IMR-90 (cell line): Measurements from ENCODE around the gene INPP4A.

Experiments
- BHLHE40 ChIP-seq: fragments of 150-350 bp; IDR thresholded peaks from 2 replicates; pipeline ENCODE4 v1.6.1; 2016; ENCODE audit warnings: mild to moderate bottlenecking, low read depth, low read length
- CEBPB ChIP-seq: IDR thresholded peaks from 2 replicates; pipeline ENCODE4 v1.6.1; 2012; ENCODE audit warnings: low read depth, low read length, improper control_type of control experiment
- CHD1 ChIP-seq: IDR thresholded peaks from 2 replicates; pipeline ENCODE4 v1.6.1; 2012; ENCODE audit warnings: low read depth, low read length, improper control_type of control experiment
- CTCF ChIP-seq: conservative IDR thresholded peaks from 2 replicates; pipeline ENCODE4 v1.5.1; 2012; ENCODE audit warnings: mild to moderate bottlenecking, low read depth, low read length, improper control_type of control experiment
- ELK1 ChIP-seq: fragments of 150-350 bp; IDR thresholded peaks from 2 replicates; pipeline ENCODE4 v1.6.1; 2016; ENCODE audit warnings: low read depth, mild to moderate bottlenecking, low read length, moderate library complexity, borderline replicate concordance
- FOS ChIP-seq: fragments of 150-350 bp; IDR thresholded peaks from 2 replicates; pipeline ENCODE4 v1.6.1; 2016; ENCODE audit warnings: low read depth, low read length
- MAZ ChIP-seq: IDR thresholded peaks from 2 replicates; pipeline ENCODE4 v1.6.1; 2012; ENCODE audit warnings: low read depth, mild to moderate bottlenecking, low read length, improper control_type of control experiment, moderate library complexity, borderline replicate concordance
- MXI1 ChIP-seq: IDR thresholded peaks from 2 replicates; pipeline ENCODE4 v1.6.1; 2012; ENCODE audit warnings: low read depth, mild to moderate bottlenecking, low read length, moderate library complexity, borderline replicate concordance
- POLR2A ChIP-seq: IDR thresholded peaks from 2 replicates; pipeline ENCODE4 v1.6.1; 2012; ENCODE audit warnings: mild to moderate bottlenecking, low read depth, low read length
- RAD21 ChIP-seq: IDR thresholded peaks from 2 replicates; pipeline ENCODE4 v1.6.1; 2012; ENCODE audit warnings: low read length, improper control_type of control experiment
- RCOR1 ChIP-seq: IDR thresholded peaks from 2 replicates; pipeline ENCODE4 v1.6.1; 2012; ENCODE audit warnings: mild to moderate bottlenecking, low read length, improper control_type of control experiment; ENCODE audit not compliant: insufficient replicate concordance
- RFX5 ChIP-seq: IDR thresholded peaks from 2 replicates; pipeline ENCODE4 v1.8.0; 2012; ENCODE audit warnings: low read depth, mild to moderate bottlenecking, low read length, moderate library complexity
- SMC3 ChIP-seq: fragments of 150-350 bp; IDR thresholded peaks from 2 replicates; pipeline ENCODE4 v1.6.1; 2016; ENCODE audit warnings: low read depth, mild to moderate bottlenecking, antibody characterized with exemption, low read length, moderate library complexity
- USF2 ChIP-seq: fragments of 150-350 bp; IDR thresholded peaks from 2 replicates; pipeline ENCODE4 v1.6.1; 2017; ENCODE audit warnings: mild to moderate bottlenecking, antibody characterized with exemption, low read length, low read depth

- TF ChIP-seq POLR2A (no peak), ELK1 (no peak), CTCF (no peak), USF2 (no peak), MAZ (no peak), SMC3 (no peak), BHLHE40 (no peak), FOS (no peak), CEBPB (no peak), RAD21 (no peak), MXI1 (no peak), RFX5 (no peak), RCOR1 (no peak), CHD1 (no peak)
Observed at GRCh38 chr2:98555696-98556095, 111.0 kb downstream of the INPP4A start.
